Colonic mucosa (tissue), 4 donors: ENCODE data around the gene PLXNB3. TPM values are rescaled to one million over a fixed set of nuclear protein-coding genes. Genes with fewer than 3 reads are reported as not detected.

Source experiments
- DNase-seq: peaks from one replicate; pipeline ENCODE4 v3.0.0-alpha.2; 2020
- H3K27ac ChIP-seq: fragments of 200-600 bp; one replicate; pipeline ENCODE4 v1.8.0; 2021
- H3K27me3 ChIP-seq: fragments of 200-600 bp; one replicate; pipeline ENCODE4 v1.8.0; 2021
- H3K36me3 ChIP-seq: fragments of 200-600 bp; one replicate; pipeline ENCODE4 v1.8.0; 2021
- H3K4me1 ChIP-seq: fragments of 200-600 bp; one replicate; pipeline ENCODE4 v1.8.0; 2021; ENCODE audit warnings: mild to moderate bottlenecking
- H3K4me3 ChIP-seq: fragments of 200-600 bp; one replicate; pipeline ENCODE4 v1.8.0; 2021
- H3K9ac ChIP-seq, 2 donors: one replicate each; pipeline ENCODE4 v1.7.0; 2013; ENCODE audit warnings: control low read depth in 2 of 2, low read depth in 2 of 2, low read length in 2 of 2
- H3K9me3 ChIP-seq: fragments of 200-600 bp; one replicate; pipeline ENCODE4 v1.8.0; 2021
- intact Hi-C: fragments of 100-400 bp; cut with DNase I; formaldehyde crosslinking; loops from one replicate; pipeline ENCODE4 v1.14.1; 2022
- total RNA-seq, 2 donors: library from RNA; stranded (reverse); fragmentation: NEBNext Ultra II Directional in 1 of 2; extraction: Animal tissue kit (Norgen Biotek cat#: 25700) in 1 of 2; gene quantifications; one replicate each; pipeline ENCODE4 v1.2.1, GENCODE V29; 2021
- TF ChIP-seq, protein P1 (sequence below): fragments of 200-600 bp; IDR thresholded peaks from one replicate; pipeline ENCODE4 v1.8.0; 2022; ENCODE audit warnings: antibody characterized with exemption, mild to moderate bottlenecking
- donor health status: healthy.
- donor health status: DM: no; HTN: no; CAD: no.
- donor health status: DM: no; HTN: no; CAD: no.

Gene PLXNB3
- total RNA-seq, 2 donors from 2014 or later: 0.57 to 3.7 TPM

GRCh38 chrX:153731117-153731844, 32.8 kb upstream of the PLXNB3 start:
- H3K27ac ChIP-seq: no peak overlapping the region
- no peak overlapping the region for H3K4me3 ChIP-seq
- intact Hi-C loops: no loop called here
- no peak for DNase-seq
- H3K9ac ChIP-seq: no peak overlapping the region
- no peaks in the 10 kb centered on the region for H3K27me3 ChIP-seq
- no peaks in the 10 kb centered on the region for H3K36me3 ChIP-seq
- H3K9me3 ChIP-seq: no peaks in the 10 kb centered on the region
- TF ChIP-seq, protein P1, sequence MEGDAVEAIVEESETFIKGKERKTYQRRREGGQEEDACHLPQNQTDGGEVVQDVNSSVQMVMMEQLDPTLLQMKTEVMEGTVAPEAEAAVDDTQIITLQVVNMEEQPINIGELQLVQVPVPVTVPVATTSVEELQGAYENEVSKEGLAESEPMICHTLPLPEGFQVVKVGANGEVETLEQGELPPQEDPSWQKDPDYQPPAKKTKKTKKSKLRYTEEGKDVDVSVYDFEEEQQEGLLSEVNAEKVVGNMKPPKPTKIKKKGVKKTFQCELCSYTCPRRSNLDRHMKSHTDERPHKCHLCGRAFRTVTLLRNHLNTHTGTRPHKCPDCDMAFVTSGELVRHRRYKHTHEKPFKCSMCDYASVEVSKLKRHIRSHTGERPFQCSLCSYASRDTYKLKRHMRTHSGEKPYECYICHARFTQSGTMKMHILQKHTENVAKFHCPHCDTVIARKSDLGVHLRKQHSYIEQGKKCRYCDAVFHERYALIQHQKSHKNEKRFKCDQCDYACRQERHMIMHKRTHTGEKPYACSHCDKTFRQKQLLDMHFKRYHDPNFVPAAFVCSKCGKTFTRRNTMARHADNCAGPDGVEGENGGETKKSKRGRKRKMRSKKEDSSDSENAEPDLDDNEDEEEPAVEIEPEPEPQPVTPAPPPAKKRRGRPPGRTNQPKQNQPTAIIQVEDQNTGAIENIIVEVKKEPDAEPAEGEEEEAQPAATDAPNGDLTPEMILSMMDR: no peak
- peaks cover 9% of the 10 kb centered on the region for H3K4me1 ChIP-seq

DNA sequence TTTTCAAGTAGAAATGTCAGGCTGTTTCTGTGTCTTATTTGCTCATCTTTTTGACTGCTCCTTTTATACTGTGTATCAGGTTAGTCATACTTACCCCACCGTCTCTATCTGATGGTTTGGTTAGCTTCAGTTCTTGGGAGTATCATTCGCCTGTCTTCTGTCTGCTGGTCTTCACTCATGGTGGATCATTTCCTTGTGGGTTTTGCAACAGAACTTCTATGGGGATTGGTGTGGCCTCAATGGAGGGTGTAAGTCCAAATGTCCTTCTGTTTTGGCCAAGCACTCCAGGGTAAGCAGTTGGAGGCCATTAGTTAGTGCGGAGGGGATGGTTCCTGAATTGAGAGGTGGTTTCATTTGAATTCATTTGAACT, 32.2 kb upstream of the PLXNB3 start:
- Histone ChIP-seq H3K27me3 (no peaks in the 10 kb centered on the region), H3K27ac (no peak overlapping the region), H3K9me3 (no peaks in the 10 kb centered on the region), H3K9ac (no peak overlapping the region), H3K4me3 (no peak overlapping the region), H3K4me1 (peaks cover 4% of the 10 kb centered on the region), H3K36me3 (no peaks in the 10 kb centered on the region)
- no peak for DNase-seq
- TF ChIP-seq, protein P1: no peak
- intact Hi-C loops: no loop called here

- Histone ChIP-seq H3K9me3 (no peaks in the 10 kb centered on the region), H3K4me3 (no peak overlapping the region), H3K9ac (no peak overlapping the region), H3K36me3 (no peaks in the 10 kb centered on the region), H3K27me3 (no peaks in the 10 kb centered on the region), H3K27ac (no peak overlapping the region), H3K4me1 (no peaks in the 10 kb centered on the region)
- no peak for DNase-seq
- TF ChIP-seq, protein P1: no peak
- intact Hi-C loops: no loop called here
Measured at GRCh38 chrX:153732401-153732800, 31.6 kb upstream of the PLXNB3 start.

- intact Hi-C loops: no loop called here
Measured at GRCh38 chrX:153733651-153734240, 30.3 kb upstream of the PLXNB3 start.

GRCh38 chrX:153734871-153735270, 29.2 kb upstream of the PLXNB3 start:
- Histone ChIP-seq H3K4me1 (no peaks in the 10 kb centered on the region), H3K27me3 (no peaks in the 10 kb centered on the region), H3K4me3 (no peak overlapping the region), H3K36me3 (no peaks in the 10 kb centered on the region), H3K9ac (no peak overlapping the region), H3K27ac (no peak overlapping the region), H3K9me3 (no peaks in the 10 kb centered on the region)
- intact Hi-C loops: no loop called here
- no peak for DNase-seq
- TF ChIP-seq, protein P1: no peak

More at GRCh38 chrX:153733651-153734240, 30.3 kb upstream of the PLXNB3 start:
- H3K36me3 ChIP-seq: no peaks in the 10 kb centered on the region
- H3K9me3 ChIP-seq: no peaks in the 10 kb centered on the region
- DNase-seq: no peak
- H3K9ac ChIP-seq: no peak overlapping the region
- no peaks in the 10 kb centered on the region for H3K4me1 ChIP-seq
- no peaks in the 10 kb centered on the region for H3K27me3 ChIP-seq
- H3K4me3 ChIP-seq: no peak overlapping the region
- TF ChIP-seq, protein P1: no peak
- no peak overlapping the region for H3K27ac ChIP-seq
